Activated T-cell treated with anti-CD3 and anti-CD28 coated beads, Interleukin-2, amount 50 U/mL, for 48 hours (primary cell): Measurements from ENCODE around the gene CLEC16A.

Source experiments
- DNase-seq, 2 experiments: peaks; one replicate each; pipeline ENCODE4 v3.0.0-alpha.2; 2020

CLEC16A gene

GRCh38 chr16:11165894-11166665 lies 221.7 kb downstream of the CLEC16A start:
- no peak for DNase-seq

- no peak for DNase-seq
Measured at GRCh38 chr16:11167581-11167980, 223.2 kb downstream of the CLEC16A start.

DNA sequence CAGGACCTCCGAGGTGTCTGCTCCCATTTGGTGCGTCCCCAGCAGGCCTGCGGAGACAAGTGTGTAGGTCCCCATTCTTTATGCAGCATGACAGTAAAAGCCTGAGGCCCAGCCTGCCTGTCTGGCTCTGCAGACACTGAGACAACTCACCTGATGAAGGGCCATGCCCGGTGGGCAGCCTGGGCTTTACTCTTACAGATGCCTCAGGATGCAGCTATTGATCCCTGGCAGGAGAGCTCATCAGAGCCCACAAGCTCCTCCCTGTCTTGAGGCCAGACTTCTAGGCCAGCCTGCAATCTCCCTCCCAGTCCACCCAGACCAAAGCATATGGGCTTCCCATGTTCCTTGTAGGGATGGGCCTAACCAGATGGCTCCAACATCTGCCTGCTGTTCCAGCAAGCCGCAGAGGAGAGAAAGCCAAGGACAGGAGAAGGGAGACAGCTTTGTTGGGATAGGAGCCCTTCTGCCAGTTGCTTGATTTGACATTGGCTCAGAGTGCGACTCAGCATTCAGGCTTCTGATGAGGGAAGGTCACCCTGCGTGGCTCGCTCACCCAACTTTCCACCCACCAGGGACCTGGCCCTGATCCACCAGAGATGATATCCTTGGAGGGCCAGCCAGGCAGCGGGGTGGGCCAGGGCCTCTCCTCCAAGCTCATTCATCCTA lies 224.2 kb downstream of the CLEC16A start:
- no peak for DNase-seq

DNA sequence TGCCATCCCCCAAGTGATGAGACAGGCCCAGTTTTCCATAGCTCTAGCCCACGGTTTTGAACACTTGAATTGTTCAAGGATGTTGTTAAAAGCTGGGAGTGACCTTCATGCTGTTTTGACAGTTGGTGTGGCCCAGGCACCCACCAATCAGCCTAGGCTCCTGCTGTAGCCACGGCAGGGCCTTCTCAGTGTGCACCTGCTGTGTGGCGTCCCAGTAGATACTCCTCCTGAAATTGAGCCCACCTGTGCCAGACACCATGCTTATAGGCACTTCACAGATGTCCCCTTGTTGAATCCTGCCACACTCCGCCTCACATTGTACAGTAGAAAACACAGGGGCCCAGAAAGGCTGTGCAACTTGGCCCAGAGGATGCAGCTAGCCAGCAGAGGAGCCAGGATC lies 225.3 kb downstream of the CLEC16A start:
- DNase-seq: no peak

- DNase-seq: no peak
Measured at GRCh38 chr16:11170201-11170600, 225.8 kb downstream of the CLEC16A start.

- DNase-seq: no peak
Measured at GRCh38 chr16:11170696-11171447, 226.5 kb downstream of the CLEC16A start.

- no peak for DNase-seq
Measured at GRCh38 chr16:11171448-11171709, 227.0 kb downstream of the CLEC16A start.

DNA sequence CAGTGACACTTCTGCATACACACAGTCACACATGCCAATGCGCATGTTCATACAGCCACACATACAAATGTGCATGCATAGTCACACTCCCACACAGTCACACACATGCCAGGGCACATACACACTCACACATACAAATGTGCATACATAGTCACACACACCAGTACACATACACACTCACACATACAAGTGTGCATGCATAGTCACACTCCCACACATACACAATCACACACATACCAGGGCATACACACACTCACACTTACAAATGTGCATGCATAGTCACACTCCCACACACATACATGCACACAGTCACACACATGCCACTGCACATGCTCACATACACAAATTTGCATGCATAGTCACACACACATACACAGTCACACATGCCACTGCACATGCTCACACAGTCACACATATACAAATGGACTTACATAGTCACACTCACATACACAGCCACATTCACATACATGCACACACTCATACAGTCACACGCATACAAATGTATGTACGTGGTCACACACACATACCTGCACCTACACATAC lies 227.5 kb downstream of the CLEC16A start:
- no peak for DNase-seq

GRCh38 chr16:11173426-11173825 lies 229.1 kb downstream of the CLEC16A start:
- DNase-seq: no peak

DNA sequence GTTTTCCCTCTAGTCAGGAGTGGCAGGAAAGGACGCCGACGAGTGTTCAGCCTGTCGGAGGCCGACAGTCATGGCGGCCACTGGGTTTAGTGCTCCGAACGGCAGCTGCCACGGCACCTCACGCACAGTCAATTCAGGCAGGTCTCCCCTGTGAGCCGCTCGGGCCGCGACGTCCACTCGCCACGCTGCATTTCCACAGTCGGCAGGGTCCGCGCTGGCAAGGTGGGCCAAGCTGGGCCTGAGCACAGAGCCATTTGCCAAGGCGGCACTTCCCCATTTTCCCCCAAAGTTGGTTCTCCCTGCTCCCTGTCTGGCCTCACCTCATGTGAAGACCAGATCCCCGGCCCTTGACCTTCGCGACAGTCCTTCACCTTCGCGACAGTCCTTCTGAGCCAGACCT lies 229.8 kb downstream of the CLEC16A start:
- DNase-seq: no peak

GRCh38 chr16:11175106-11175786 lies 230.9 kb downstream of the CLEC16A start:
- DNase-seq: no peak

DNA sequence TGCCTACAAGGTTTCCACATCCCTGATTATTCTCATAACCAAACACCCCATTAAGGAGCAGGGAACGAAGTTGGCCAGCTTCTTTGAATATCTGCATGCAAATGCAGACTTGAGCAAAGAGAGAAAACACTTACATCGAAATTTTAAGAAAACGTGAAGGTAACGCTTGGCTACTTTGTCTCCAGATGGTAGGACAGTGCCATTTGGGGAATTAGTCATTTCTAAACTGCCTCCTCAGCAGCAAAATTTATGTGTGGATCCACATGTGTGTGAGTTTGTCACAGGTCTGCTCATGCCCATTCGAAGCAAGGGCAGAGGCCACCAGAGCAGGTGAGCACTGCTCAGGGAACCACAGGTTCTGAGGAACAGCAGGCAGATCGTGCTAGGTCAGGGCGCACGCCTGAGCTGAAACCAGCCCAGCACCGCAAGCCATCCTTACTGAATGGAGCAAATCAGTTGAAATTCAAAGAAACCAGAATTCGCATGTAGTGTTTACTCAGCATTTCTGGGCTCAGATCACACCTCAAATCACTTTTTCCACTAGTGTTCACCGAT lies 231.5 kb downstream of the CLEC16A start:
- DNase-seq: peak; percentile 73 to 80

DNA sequence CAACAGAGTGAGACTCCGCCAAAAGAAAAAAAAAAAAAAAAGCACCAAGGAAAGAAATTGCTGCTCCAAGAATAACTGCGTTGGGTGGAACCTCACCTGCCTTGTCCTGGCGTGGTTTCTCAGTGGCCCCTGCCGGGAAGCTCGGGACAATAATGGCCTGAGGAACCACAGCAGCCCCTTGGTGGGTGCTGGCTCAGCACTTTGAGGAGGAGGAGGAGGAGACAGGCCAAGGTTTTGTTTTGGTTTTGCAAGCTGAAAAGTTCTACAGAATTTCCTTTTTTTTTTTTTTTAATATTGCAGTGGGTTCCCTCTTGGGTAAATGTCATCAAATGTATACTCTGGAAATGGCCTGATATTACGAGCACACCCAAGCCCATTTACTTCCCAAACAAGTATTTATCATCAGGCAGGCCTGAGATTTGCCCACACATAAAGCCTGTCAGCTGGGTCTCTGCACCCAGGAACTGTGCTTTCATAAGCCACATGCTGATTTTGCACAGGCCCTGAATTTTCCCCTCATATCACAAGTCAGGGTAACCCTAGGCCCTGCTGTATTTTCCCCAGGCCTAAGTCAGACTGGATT lies 233.3 kb downstream of the CLEC16A start:
- DNase-seq: no peak

- DNase-seq: no peak
Measured at GRCh38 chr16:11178424-11178823, 234.1 kb downstream of the CLEC16A start.

DNA sequence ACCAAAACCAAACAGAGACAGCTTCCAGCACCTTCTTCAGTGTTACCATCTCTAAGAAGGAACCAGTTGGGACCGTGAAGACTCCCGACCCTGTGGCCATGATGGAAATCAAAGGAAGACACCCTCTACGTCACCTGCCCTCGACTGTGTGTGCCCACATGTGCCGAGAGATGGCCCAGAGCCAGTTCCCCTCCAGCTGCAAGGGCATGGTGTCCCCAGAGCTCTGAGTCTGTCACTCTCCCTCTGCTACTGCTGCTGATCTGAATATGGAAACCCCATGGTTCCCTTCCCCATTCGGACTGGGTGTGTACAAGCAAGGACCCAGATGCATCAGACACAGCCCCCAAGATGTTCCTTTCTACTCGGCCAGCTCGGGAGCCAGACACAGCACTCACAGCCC lies 235.2 kb downstream of the CLEC16A start:
- DNase-seq: no peak

DNA sequence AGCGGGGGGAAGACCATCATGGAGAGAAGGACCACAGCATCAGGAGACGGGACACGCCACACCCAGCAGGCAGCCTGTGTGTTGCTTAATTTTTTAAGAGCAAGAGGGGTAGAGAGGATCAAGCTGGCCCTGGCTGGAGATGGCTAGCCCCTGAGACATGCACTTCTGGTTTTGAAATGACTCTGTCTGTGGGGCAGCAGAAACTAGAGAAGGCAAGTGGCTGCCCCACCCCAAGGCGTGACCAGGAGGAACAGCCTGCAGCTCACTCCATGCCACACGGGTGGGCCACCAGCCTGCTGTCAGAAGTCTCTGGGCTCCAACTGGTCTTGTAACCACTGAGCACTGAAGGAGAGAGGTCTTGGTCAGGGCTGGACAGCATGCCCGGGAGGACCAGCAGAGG lies 236.1 kb downstream of the CLEC16A start:
- no peak for DNase-seq

DNA sequence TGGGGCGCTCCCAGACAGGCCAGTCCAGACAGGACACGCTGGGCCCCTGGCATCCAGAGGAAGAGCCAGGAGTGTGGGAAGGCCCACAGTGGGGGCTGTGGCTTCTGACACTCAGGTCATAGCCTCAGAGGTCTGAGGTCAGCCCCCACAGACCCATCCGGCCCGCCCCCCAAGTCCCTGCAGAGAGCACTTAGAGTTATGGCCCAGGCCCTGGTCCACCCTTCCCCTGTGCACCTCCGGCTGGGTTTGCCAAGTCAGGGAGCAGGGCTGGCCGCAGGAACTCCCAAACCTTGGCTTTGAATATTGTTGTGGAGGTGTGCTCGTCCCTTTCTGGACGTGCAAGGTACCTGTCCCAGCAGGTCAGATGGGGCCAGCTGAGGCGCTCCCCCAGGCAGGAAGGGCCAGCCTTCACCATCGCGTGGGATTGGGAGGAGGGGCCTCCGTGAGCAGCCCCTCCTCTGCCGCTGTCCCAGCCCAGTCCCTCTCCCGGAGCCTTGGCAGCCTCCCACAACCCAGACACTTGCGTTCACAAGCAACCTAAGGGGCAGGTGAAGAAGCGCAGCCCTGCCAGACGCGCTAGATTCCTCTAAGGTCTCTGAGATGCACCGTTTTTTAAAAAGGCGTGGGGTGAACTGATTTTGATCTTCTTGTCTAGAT lies 237.0 kb downstream of the CLEC16A start:
- no peak for DNase-seq

GRCh38 chr16:11181899-11182279 lies 237.5 kb downstream of the CLEC16A start:
- peak; percentile 58 to 70 for DNase-seq

DNA sequence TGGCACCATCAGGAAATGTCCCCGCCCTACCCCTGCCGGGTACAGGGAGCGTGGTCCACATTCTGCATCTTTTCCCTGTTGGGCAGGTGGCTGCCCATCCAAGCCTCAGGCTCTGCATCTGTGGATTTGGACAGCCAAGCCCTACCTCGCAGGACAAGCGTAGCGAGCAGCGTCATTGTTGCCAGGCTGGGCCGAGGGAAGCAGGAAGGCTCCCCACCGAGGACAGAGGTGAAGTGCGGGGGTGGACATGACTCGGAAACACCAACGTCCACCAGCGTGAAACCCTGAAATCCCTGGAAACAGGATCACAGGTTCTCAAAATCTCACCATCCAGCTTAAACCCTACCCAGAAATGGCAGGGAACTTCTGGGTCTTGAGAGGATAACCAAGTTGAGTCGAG lies 238.0 kb downstream of the CLEC16A start:
- no peak for DNase-seq

- no peak for DNase-seq
Measured at GRCh38 chr16:11183035-11183812, 238.9 kb downstream of the CLEC16A start.

DNA sequence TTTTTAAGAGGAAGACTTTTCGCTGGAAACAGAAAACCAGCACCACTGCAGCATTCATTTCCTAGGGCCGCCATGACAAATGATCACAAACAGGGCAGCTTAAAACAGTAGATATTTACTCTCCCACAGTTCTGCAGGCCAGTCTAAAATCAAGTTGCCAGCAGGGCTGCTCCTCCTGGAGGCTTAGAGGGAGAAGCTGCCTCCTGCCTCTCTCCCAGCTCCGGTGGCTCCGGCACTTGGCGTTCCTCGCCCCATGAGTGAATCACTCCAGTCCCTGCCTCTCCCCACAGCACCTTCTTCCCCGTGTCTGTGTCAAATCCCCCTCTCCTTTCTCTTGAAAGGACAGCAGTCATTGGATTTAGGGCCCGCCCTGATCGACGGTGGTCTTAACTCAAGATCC lies 239.6 kb downstream of the CLEC16A start:
- no peak for DNase-seq
